Stimulated activated CD8-positive, alpha-beta memory T cell treated with anti-CD3 and anti-CD28 coated beads, Interleukin-15, amount 100 ng/mL, for 1 hour (primary cell): ENCODE measurements around the gene SRPK2.
"Not testable (repeated sequence)": the region's sequence is repeated elsewhere in the genome, so short reads cannot be mapped to it uniquely, and the experiment has no call there.

Source experiments
- DNase-seq: peaks from one replicate; pipeline ENCODE4 v3.0.0-alpha.2; 2020; ENCODE audit warnings: low read depth

SRPK2 gene

GRCh38 chr7:105267244-105267643 lies 121.5 kb downstream of the SRPK2 start:
- DNase-seq = no peak

- DNase-seq = no peak
Measured at GRCh38 chr7:105264707-105265106, 124.0 kb downstream of the SRPK2 start.

DNA sequence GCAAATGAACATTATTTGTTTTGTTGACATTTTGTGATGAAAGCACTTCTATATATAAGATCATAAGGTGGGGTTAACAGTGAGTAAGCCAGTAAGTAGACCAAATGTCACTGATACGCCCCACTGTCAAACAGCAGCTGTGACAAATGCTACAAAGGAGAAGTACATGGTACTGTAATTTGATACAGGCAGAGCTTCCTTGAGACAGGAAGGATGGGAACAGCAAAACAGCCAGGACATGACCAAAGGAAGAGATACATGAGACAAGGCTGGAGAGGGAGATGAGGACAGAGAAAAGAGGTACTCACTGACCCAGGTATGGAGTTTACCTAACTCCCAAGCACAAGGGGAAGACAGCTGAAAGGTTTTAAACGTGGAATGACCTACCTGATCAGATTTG lies 127.0 kb downstream of the SRPK2 start:
- DNase-seq = no peak

DNA sequence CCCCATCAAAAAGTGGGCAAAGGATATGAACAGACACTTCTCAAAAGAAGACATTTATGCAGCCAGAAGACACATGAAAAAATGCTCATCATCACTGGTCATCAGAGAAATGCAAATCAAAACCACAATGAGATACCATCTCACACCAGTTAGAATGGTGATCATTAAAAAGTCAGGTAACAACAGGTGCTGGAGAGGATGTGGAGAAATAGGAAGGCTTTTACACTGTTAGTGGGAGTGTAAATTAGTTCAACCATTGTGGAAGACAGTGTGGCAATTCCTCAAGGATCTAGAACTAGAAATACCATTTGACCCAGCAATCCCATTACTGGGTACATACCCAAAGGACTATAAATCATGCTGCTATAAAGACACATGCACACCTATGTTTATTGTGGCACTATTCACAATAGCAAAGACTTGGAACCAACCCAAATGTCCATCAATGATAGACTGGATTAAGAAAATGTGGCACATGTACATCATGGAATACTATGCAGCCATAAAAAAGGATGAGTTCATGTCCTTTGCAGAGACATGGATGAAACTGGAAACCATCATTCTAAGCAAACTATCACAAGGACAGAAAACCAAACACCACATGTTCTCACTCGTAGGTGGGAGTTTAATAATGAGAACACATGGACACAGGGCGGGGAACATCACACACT lies 128.4 kb downstream of the SRPK2 start:
- not testable (repeated sequence) for DNase-seq

GRCh38 chr7:105258919-105259318 lies 129.8 kb downstream of the SRPK2 start:
- not testable (repeated sequence) for DNase-seq

DNA sequence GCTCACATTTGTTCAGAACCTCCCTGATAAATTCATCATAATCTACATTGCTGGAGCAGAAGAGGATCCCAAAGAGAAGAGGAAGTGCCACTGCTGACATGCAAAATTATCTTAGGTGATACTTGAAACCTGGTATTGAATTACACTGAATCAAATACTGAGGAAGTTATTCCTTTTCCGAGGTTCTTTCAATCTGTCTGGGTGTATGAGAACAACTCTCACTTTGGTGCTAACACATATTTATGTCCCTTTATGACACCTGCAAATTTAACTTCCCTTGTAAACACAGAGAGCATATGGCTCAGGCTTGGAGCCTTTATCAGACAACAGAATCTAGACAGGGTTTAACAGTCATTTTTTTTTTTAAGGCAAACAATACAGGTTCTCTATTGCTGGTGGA lies 131.4 kb downstream of the SRPK2 start:
- no peak for DNase-seq

DNA sequence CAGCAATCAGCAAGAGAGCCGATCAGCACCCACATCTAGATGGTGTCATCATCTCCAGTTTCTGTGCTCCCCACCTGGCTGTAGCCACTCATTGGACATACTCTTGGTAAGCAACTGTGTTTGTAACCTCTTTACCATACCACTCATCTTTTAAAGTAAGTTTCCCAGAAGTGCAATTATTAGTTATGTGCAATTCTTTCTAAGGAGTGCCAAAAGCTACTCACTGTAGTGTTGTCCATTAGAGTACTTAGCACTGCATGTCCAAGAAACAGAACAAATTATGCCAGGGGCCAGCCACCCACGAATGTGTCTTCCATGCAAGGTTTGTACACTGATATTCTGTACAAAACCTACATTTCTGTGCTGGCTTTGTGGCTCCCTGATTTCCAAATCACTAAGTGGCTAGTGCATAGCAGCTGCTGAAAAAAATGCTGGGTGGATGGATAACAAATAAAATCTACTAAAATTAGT lies 131.9 kb downstream of the SRPK2 start:
- DNase-seq = no peak

DNA sequence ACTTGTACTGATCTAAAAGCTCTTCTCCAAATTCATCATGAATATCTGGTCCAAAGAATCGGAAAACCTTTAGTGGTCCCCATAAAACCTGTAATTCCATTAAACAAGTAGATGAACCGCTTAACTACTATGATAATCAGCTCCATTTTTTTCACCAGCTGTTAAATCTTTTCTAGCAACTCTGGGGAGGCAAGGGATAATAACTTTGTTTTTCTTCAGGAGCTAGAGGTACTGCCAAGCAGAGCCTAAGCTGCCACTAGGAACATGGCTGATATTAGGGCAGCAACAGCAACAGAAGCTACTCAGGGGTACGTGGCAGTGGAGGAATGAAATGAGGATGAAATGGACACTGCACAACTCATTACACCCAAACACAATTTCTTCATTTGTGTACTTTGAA lies 138.0 kb downstream of the SRPK2 start:
- DNase-seq = no peak

DNA sequence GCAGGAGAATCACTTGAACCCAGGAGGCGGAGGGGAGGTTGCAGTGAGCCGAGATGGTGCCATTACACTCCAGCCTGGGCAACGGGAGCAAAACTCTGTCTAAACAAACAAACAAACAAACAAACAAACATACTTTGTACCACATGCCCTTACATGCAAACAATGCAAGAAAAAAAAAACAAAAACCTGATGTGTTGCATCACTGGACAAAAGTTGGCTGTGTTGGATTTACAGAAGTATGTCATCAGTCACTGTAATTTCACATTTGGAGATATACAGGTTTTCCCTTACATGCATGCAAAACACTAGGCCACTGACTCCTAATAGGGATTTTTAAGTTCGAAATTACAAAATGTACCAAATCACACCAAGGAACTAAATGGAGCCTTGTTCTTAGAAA lies 138.5 kb downstream of the SRPK2 start:
- DNase-seq = no peak

DNA sequence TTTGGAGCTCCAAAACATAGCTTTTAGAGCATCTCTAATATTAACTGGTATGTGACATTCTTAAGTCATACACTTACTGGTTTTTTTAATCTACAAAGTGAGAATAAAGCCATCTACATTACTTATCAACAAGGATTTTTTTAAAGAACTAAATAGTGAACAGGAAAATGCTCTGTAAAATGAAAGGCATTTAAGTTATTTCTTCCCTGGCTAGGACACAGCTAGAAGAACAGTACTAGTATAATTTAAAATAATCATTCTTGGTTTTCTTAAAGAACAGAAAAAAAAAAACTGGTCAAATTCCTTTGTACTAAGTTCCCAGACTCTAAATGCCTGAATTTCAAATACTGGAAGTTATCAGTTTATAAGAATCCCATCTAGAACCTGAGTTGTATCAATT lies 139.5 kb downstream of the SRPK2 start:
- no peak for DNase-seq

- DNase-seq = no peak
Measured at GRCh38 chr7:105246679-105247078, 142.0 kb downstream of the SRPK2 start.

- no peak for DNase-seq
Measured at GRCh38 chr7:105246256-105246655, 142.5 kb downstream of the SRPK2 start.

- no peak for DNase-seq
Measured at GRCh38 chr7:105245398-105246114, 143.2 kb downstream of the SRPK2 start.

- no peak for DNase-seq
Measured at GRCh38 chr7:105244594-105244993, 144.1 kb downstream of the SRPK2 start.

- DNase-seq = no peak
Measured at GRCh38 chr7:105241198-105241597, 147.5 kb downstream of the SRPK2 start.

DNA sequence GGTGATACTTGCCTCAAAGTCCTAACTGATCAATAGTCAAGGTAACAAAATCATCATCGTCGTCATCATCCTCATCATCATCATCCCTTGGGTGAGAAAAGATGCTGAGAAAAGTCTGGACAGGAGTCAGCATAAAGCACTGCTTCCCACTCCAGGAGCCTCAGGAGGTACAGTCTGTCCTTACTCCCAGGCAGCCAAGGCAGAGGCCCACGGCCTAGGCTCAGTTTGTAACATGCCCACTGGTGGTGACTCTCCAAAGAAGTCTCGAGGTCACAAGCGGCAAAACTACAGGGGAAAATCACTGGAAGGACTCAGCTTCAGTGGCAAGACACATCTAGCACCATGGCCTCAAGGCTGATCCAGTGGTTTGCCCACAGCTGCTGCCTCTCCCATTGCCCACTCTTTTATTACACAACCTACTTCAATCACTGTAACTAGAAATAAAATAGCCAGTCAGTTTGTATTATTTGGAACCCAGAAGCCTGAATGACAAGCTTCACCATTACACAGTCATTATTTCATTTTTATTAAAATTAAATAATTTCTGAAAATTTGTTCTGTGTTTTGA lies 150.4 kb downstream of the SRPK2 start:
- no peak for DNase-seq

- DNase-seq = no peak
Measured at GRCh38 chr7:105234886-105235285, 153.8 kb downstream of the SRPK2 start.

DNA sequence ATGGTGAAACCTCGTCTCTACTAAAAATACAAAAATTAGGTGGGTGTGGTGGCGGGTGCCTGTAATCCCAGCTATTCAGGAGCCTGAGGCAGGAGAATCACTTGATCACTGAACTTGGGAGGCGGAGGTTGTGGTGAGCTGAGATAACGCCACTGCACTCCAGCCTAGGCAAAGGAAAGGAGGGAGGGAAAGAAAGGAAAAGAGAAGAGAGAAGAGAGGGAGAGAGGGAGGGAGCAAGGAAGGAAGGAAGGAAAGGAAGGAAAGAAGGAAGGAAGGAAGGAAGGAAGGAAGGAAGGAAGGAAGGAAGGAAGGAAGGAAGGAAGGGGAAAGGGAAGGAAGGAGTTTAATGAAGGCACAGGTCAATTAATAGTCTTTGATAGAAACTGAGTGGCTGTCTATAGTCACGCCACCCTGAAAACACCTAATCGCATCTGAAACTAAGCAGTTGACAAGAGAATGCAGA lies 155.9 kb downstream of the SRPK2 start:
- DNase-seq = not testable (repeated sequence)

GRCh38 chr7:105230486-105230885 lies 158.2 kb downstream of the SRPK2 start:
- DNase-seq = no peak

GRCh38 chr7:105229641-105230040 lies 159.1 kb downstream of the SRPK2 start:
- no peak for DNase-seq

GRCh38 chr7:105228555-105228954 lies 160.2 kb downstream of the SRPK2 start:
- no peak for DNase-seq

GRCh38 chr7:105227391-105227790 lies 161.3 kb downstream of the SRPK2 start:
- no peak for DNase-seq
